Left forelimb (tissue), 1 donor: ENCODE data around the gene ALPI.

Experiments used
- DNase-seq: peaks from one replicate; pipeline ENCODE4 v3.0.0-alpha.2; 2018; ENCODE audit warnings: low spot score

ALPI gene

GRCh38 chr2:232463701-232464543 is 8.0 kb downstream of the ALPI start:
- peak; percentile 58 for DNase-seq

GRCh38 chr2:232464544-232464885 is 8.6 kb downstream of the ALPI start:
- DNase-seq: peak; percentile 53

- DNase-seq: peak; percentile 36
Observed at GRCh38 chr2:232465061-232465460, 9.1 kb downstream of the ALPI start.

GRCh38 chr2:232466221-232466620 is 10.3 kb downstream of the ALPI start:
- no peak for DNase-seq

- DNase-seq: peak; percentile 44
Observed at GRCh38 chr2:232473467-232473890, 17.5 kb downstream of the ALPI start.

GRCh38 chr2:232476045-232476444 is 20.1 kb downstream of the ALPI start:
- peak; percentile 47 for DNase-seq

- DNase-seq: peak; percentile 55
Observed at GRCh38 chr2:232476791-232477190, 20.8 kb downstream of the ALPI start.

GRCh38 chr2:232477751-232478510 is 22.0 kb downstream of the ALPI start:
- peak; percentile 58 for DNase-seq

- no peak for DNase-seq
Observed at GRCh38 chr2:232478571-232479340, 22.8 kb downstream of the ALPI start.

- no peak for DNase-seq
Observed at GRCh38 chr2:232479341-232480200, 23.6 kb downstream of the ALPI start.

GRCh38 chr2:232480201-232481190 is 24.5 kb downstream of the ALPI start:
- no peak for DNase-seq

GRCh38 chr2:232481322-232482140 is 25.6 kb downstream of the ALPI start:
- DNase-seq: no peak

GRCh38 chr2:232482301-232483238 is 26.6 kb downstream of the ALPI start:
- no peak for DNase-seq

GRCh38 chr2:232483311-232483922 is 27.5 kb downstream of the ALPI start:
- no peak for DNase-seq

GRCh38 chr2:232483923-232484627 is 28.1 kb downstream of the ALPI start:
- DNase-seq: no peak

GRCh38 chr2:232484628-232485347 is 28.8 kb downstream of the ALPI start:
- peak; percentile 64 for DNase-seq
